Mucosa of rectum (tissue), 2 donors: ENCODE measurements around the gene FNIP2.
"Not testable (repeated sequence)": the region's sequence is repeated elsewhere in the genome, so short reads cannot be mapped to it uniquely, and the experiment has no call there.

Source experiments
- H3K27ac ChIP-seq, 2 donors: one replicate each; pipeline ENCODE4 v1.7.0; 2013; ENCODE audit warnings: inconsistent platforms in 2 of 2, low read depth in 2 of 2, low read length in 2 of 2
- H3K27me3 ChIP-seq, 2 donors: one replicate each; pipeline ENCODE4 v1.7.0; 2013; ENCODE audit warnings: low read length in 2 of 2; ENCODE audit not compliant: control insufficient read depth in 2 of 2, insufficient read depth in 2 of 2
- H3K36me3 ChIP-seq, 2 donors: one replicate each; pipeline ENCODE4 v1.7.0; 2013; ENCODE audit warnings: low read length in 2 of 2; ENCODE audit not compliant: control insufficient read depth in 2 of 2, insufficient read depth in 2 of 2
- H3K4me1 ChIP-seq, 2 donors: one replicate each; pipeline ENCODE4 v1.7.0; 2013; ENCODE audit warnings: low read length in 2 of 2, mild to moderate bottlenecking in 1 of 2; ENCODE audit not compliant: control insufficient read depth in 2 of 2, insufficient read depth in 2 of 2
- H3K4me3 ChIP-seq, 2 donors: one replicate each; pipeline ENCODE4 v1.7.0; 2013; ENCODE audit warnings: low read length in 2 of 2
- H3K9ac ChIP-seq, 2 donors: one replicate each; pipeline ENCODE4 v1.7.0; 2013; ENCODE audit warnings: low read length in 2 of 2, low read depth in 1 of 2, mild to moderate bottlenecking in 1 of 2
- H3K9me3 ChIP-seq, 2 donors: one replicate each; pipeline ENCODE4 v1.7.0; 2013; ENCODE audit warnings: low read length in 2 of 2; ENCODE audit not compliant: control insufficient read depth in 2 of 2
- donor health status: healthy.
- donor health status: Normal muscosa, but diverticular disease.

The FNIP2 gene

DNA sequence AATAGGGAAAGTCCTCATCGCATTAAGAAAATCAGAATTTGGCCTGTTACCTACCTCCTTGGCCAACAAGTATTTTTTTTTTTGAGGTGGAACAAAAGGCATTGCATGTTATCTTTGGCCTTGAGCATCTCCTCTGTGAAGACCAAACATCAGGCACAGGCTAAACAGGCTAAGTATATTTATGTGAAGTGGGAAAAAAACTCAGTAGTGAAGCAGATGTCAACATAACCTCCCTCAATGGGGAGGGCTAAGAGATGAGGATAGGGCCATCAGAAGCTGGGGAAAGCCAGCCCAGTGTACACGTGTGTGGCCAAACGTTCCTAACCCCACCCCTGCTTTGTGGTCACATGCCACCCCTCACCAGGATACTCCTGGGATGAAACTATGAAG is 102.5 kb downstream of the FNIP2 start:
- no peak overlapping the region for H3K9ac ChIP-seq
- H3K4me3 ChIP-seq: no peak overlapping the region
- peaks cover 34 to 39% of the 10 kb centered on the region in 2 donors for H3K36me3 ChIP-seq
- no peaks in the 10 kb centered on the region for H3K27me3 ChIP-seq
- H3K9me3 ChIP-seq: no peaks in the 10 kb centered on the region
- H3K4me1 ChIP-seq: no peaks in the 10 kb centered on the region
- H3K27ac ChIP-seq: no peak overlapping the region

DNA sequence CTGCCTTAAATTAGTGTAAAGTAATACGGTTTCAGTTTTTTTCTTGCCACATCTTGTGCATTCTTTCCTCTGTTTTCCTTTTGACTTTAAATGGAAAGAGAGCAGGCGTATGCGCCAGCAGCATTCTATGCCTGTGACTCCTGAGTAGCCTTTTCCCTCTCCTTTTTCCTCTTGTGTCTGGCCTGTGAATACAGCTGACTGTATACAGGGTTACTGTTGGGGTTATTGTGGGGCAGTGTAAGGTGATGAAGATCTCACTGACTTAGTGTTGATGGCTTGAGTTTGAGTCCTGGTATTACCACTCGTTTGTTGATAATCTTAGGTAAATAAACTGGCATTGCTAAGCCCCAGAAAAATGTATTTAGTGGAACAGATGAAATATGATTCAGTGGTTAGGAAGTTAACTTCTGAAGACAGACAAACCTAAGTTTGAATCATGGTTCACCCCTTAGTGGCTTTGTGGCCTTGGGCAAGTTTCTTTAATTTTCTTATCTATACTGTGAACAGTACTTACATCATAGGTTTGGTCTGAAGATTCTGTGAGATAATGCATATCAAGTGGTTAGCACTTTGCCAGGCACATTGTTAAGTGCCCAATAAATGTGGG is 105.1 kb downstream of the FNIP2 start:
- H3K9ac ChIP-seq: no peak overlapping the region
- no peaks in the 10 kb centered on the region for H3K4me1 ChIP-seq
- no peaks in the 10 kb centered on the region for H3K27me3 ChIP-seq
- no peak overlapping the region for H3K4me3 ChIP-seq
- no peak overlapping the region for H3K27ac ChIP-seq
- no peaks in the 10 kb centered on the region for H3K9me3 ChIP-seq
- peaks cover 32 to 47% of the 10 kb centered on the region in 2 donors for H3K36me3 ChIP-seq

- Histone ChIP-seq H3K4me1 (no peaks in the 10 kb centered on the region), H3K9ac (no peak overlapping the region), H3K9me3 (no peaks in the 10 kb centered on the region), H3K36me3 (peaks cover 25 to 41% of the 10 kb centered on the region in 2 donors), H3K4me3 (no peak overlapping the region), H3K27me3 (no peaks in the 10 kb centered on the region), H3K27ac (no peak overlapping the region)
These were observed 106.2 kb downstream of the FNIP2 start for GRCh38 chr4:158875026-158875425.

- Histone ChIP-seq H3K9ac (no peak overlapping the region), H3K4me3 (no peak overlapping the region), H3K27ac (no peak overlapping the region), H3K36me3 (peaks cover 21 to 36% of the 10 kb centered on the region in 2 donors), H3K4me1 (no peaks in the 10 kb centered on the region), H3K27me3 (no peaks in the 10 kb centered on the region), H3K9me3 (no peaks in the 10 kb centered on the region)
These were observed 106.6 kb downstream of the FNIP2 start for GRCh38 chr4:158875455-158875854.

DNA sequence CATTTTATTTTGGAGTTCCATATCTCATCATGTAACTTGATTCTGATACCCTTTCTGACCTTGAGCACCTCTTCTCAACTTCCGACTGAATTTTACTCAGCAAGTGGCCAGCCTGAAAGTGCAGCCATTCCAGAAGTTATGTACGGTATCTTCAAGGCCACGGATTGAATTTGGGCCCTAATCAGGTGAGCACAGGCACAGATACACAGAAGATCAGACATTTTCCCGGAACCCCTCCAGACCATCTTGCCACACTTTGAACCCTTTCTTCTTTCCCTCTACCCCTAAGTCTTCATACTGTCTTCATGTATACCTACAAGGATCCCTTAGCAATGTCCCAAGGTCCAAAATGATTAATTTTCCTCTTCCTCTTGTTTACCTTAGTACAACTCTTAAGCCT is 108.2 kb downstream of the FNIP2 start:
- H3K4me3 ChIP-seq: no peak overlapping the region
- H3K36me3 ChIP-seq: peaks cover 23 to 33% of the 10 kb centered on the region in 2 donors
- no peaks in the 10 kb centered on the region for H3K9me3 ChIP-seq
- no peaks in the 10 kb centered on the region for H3K4me1 ChIP-seq
- no peak overlapping the region for H3K9ac ChIP-seq
- H3K27me3 ChIP-seq: no peaks in the 10 kb centered on the region
- H3K27ac ChIP-seq: no peak overlapping the region

GRCh38 chr4:158882142-158882541 is 113.3 kb downstream of the FNIP2 start:
- H3K4me3 ChIP-seq, H3K9ac ChIP-seq, H3K9me3 ChIP-seq, H3K27me3 ChIP-seq, H3K4me1 ChIP-seq, H3K27ac ChIP-seq: not testable (repeated sequence)
- peaks cover 17 to 25% of the 10 kb centered on the region in 2 donors for H3K36me3 ChIP-seq

DNA sequence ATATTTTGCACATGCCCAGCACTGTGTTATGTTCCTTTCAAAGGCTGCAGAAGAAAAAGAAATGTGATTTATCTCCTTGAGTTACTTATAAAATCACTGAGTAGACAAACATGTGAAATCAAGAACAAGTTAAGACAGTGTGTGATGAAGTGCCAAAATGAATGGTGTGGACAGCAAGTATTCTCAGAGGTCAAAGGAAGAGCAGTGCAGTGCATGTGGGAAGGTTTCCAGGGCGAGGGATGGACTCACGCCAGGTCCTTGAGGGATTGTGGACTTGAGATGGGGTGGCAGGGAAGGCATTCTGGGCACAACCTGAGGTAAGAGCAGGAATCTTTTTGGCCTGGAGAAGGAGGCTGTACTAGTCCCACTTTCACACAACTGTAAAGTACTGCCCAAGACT is 115.5 kb downstream of the FNIP2 start:
- no peak overlapping the region for H3K9ac ChIP-seq
- no peaks in the 10 kb centered on the region for H3K27me3 ChIP-seq
- no peak overlapping the region for H3K4me3 ChIP-seq
- peaks cover 13 to 15% of the 10 kb centered on the region in 2 donors for H3K36me3 ChIP-seq
- no peaks in the 10 kb centered on the region for H3K9me3 ChIP-seq
- no peaks in the 10 kb centered on the region for H3K4me1 ChIP-seq
- no peak overlapping the region for H3K27ac ChIP-seq

- no peaks in the 10 kb centered on the region for H3K9me3 ChIP-seq
- H3K27me3 ChIP-seq: no peaks in the 10 kb centered on the region
- H3K9ac ChIP-seq: no peak overlapping the region
- no peaks in the 10 kb centered on the region for H3K4me1 ChIP-seq
- H3K4me3 ChIP-seq: no peak overlapping the region
- no peak overlapping the region for H3K27ac ChIP-seq
- H3K36me3 ChIP-seq: peaks cover 11 to 14% of the 10 kb centered on the region in 2 donors
These were observed 116.7 kb downstream of the FNIP2 start for GRCh38 chr4:158885564-158885963.

GRCh38 chr4:158890294-158890693 is 121.5 kb downstream of the FNIP2 start:
- Histone ChIP-seq H3K4me1 (no peaks in the 10 kb centered on the region), H3K4me3 (no peak overlapping the region), H3K9ac (no peak overlapping the region), H3K9me3 (no peaks in the 10 kb centered on the region), H3K27ac (no peak overlapping the region), H3K36me3 (peaks cover 17 to 30% of the 10 kb centered on the region in 2 donors), H3K27me3 (no peaks in the 10 kb centered on the region)

DNA sequence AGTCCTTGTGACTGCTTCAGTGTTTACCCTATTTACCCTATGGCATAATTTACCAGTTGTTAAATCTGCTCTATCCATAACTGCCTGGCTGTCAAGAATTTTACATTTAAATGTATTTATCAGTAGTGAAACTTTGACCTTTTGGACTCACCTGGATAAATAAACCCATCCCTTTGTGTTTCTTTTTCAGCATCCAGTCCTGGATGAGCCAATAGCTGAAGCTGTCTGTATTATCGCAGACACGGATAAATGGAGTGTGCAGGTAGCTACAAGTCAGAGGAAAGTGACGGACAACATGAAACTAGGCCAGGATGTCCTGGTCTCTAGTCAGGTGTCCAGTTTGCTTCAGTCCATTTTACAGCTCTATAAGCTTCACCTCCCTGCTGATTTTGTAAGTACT is 122.4 kb downstream of the FNIP2 start:
- Histone ChIP-seq H3K36me3 (peaks cover 22 to 27% of the 10 kb centered on the region in 2 donors), H3K9me3 (no peaks in the 10 kb centered on the region), H3K4me3 (no peak overlapping the region), H3K4me1 (no peaks in the 10 kb centered on the region), H3K27ac (no peak overlapping the region), H3K9ac (no peak overlapping the region), H3K27me3 (no peaks in the 10 kb centered on the region)

DNA sequence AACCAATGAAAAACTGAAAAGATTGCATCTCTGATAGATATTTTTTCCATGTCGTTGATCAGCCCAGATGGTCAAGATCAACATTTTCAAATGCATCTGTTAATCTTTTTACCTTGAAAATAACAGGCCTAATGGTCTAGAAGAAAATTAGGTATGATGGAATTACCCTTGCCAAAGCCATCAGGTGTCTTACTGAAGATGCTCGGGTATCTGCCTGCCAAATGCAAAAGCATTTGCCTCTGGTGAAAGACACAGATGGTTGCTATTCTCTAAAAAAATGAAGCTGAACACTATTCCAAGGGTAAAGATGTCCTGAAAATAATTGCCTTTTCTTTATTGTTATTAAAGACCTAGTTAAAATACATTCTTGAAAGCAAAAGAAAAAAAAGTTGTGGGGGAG is 126.0 kb downstream of the FNIP2 start:
- no peaks in the 10 kb centered on the region for H3K4me1 ChIP-seq
- H3K27me3 ChIP-seq: no peaks in the 10 kb centered on the region
- peaks cover 20 to 22% of the 10 kb centered on the region in 2 donors for H3K36me3 ChIP-seq
- no peak overlapping the region for H3K27ac ChIP-seq
- H3K9me3 ChIP-seq: no peaks in the 10 kb centered on the region
- H3K9ac ChIP-seq: no peak overlapping the region
- no peak overlapping the region for H3K4me3 ChIP-seq
